Hematopoietic multipotent progenitor cell treated with erythropoietin and hydrocortisone succinate and interleukin-3 and kit ligand, for 8 days (in vitro differentiated cells): Measurements from ENCODE around the gene KRTAP1-3.
"Not testable (repeated sequence)": the region's sequence is repeated elsewhere in the genome, so short reads cannot be mapped to it uniquely, and the experiment has no call there.

Experiments
- DNase-seq: peaks from one replicate; pipeline ENCODE4 v3.0.0-alpha.2; 2015

The KRTAP1-3 gene

DNA sequence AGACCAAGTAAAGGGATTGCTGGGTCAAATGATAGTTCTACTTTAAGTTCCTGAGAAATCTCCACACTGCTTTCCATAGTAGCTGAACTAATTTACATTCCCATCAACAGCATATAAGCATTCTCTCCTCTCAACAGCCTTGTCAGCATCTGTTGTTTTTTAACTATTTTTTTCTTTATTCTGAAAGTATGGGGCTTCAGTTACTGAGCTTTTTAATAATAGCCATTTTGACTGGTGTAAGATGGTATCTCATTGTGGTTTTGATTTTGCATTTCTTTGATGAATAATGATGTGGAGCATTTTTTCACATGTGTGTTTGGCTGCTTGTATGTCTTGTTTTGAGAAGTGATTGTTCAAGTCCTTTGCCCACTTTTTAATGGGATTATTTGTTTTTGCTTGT, 17.9 kb upstream of the KRTAP1-3 start:
- DNase-seq = no peak

GRCh38 chr17:41049110-41049509, 14.4 kb upstream of the KRTAP1-3 start:
- DNase-seq = no peak

GRCh38 chr17:41048441-41048840, 13.8 kb upstream of the KRTAP1-3 start:
- no peak for DNase-seq

- DNase-seq = not testable (repeated sequence)
Measured at GRCh38 chr17:41046735-41047465, 12.2 kb upstream of the KRTAP1-3 start, which contains the start of gene KRTAP2-1. Gene KRTAP2-1 (minus strand): TSS chr17:41047316. CDS start chr17:41047267, 49 bp downstream.

- DNase-seq = no peak
Measured at GRCh38 chr17:41042953-41043352, 8.3 kb upstream of the KRTAP1-3 start.

GRCh38 chr17:41040783-41041571, 6.3 kb upstream of the KRTAP1-3 start, which contains the start of gene KRTAP1-1:
Gene KRTAP1-1 (minus strand): TSS chr17:41041450. CDS start chr17:41041397, 53 bp downstream.
- DNase-seq = not testable (repeated sequence)

- DNase-seq = no peak
Measured at GRCh38 chr17:41037853-41038350, 3.2 kb upstream of the KRTAP1-3 start.

- no peak for DNase-seq
Measured at GRCh38 chr17:41029633-41030245, 4.9 kb downstream of the KRTAP1-3 start, which contains the start of gene KRTAP1-4. Gene KRTAP1-4 (minus strand): TSS chr17:41030195. CDS start chr17:41030078, 117 bp downstream.

GRCh38 chr17:41026715-41027471, 7.8 kb downstream of the KRTAP1-3 start, which contains the start of gene KRTAP1-5:
Gene KRTAP1-5 (minus strand): TSS chr17:41027208. CDS start chr17:41027155, 53 bp downstream.
- DNase-seq = no peak

DNA sequence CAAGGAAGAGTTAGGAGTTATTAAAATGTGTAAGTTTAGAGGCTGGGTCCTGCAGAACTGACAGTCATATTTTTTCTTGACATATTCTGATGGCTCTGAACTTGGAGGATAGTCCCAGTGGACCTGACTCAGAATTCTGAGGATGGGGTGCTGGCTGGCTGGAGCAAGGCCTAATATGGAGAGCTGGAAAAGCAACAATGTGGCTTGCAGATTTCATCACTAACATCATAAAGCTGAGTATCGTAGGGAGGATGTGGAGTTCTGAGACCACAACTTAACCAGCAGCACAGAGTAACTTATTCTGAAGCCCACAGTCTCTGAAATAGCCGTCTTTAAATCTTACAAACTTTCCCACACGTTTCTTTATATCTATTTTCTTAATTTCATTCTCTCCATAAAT, 10.0 kb downstream of the KRTAP1-3 start:
- DNase-seq = no peak

GRCh38 chr17:41020336-41020735, 14.3 kb downstream of the KRTAP1-3 start:
- no peak for DNase-seq

- no peak for DNase-seq
Measured at GRCh38 chr17:41019415-41019814, 15.3 kb downstream of the KRTAP1-3 start.

DNA sequence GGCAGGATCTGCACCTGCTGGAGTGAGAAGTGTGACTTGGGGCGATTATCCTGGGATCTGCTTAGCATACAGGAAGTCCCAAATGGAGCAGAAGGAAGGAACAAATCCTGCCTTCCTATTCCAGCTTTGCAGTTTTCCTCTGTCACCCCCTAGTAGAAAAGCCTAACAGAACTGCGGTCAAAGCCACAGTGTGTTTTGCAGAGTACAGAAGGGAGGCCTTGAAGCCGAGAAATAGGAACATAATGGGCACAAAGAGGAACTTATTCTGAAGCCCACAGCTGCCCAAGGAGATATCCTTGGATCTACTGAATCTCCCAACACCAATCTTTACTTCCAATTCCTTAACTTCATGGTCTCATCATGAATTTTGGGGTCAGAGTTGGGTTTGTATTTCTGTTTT, 16.1 kb downstream of the KRTAP1-3 start:
- no peak for DNase-seq

DNA sequence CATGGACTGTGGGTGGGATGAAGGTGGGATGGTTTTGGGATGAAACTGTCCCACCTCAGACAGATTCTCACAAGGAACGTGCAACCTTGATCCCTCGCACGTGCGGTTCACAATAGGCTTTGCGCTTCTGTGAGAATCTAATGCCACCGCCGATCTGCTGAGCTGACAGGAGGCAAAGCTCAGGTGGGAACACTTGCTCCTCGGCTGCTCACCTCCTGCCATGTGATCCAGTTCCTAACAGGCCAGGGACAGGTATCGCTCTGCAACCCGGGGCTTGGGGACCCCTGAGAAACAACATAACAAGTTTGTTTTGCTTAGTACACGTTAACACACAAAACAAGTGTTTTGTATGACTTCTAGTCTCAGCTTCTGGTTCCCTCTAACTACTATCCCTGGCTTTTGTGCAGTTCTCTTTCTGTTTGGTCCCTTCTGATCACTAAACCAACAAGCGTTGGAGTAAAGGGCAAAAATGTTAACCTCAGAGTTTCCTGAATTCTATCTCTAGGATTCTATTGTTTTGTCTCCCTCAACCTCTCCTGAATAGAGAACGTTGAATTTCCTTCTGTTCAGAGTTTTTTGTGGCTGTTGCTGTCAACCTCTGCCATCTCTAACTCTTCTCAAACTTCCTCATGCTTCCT, 18.0 kb downstream of the KRTAP1-3 start:
- DNase-seq = no peak

DNA sequence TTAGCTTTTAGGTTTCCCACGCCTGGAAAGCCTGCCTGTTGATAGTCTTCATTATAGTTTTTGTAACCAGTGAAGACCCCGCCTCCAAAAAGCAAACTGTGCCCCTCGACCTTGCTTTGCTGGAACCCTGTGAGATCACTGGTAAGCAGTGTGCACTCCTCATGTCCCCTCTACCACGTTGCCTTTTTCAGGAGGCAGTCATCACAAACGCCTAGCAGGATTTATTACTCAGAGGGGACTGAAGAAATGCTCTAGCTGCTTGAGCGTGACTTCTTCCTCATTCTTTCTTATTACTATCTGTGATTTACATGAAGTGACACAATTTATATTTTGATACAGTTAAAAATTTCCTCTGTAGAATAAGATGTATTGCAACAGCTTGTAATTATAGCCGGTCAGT, 19.2 kb downstream of the KRTAP1-3 start:
- DNase-seq = no peak

DNA sequence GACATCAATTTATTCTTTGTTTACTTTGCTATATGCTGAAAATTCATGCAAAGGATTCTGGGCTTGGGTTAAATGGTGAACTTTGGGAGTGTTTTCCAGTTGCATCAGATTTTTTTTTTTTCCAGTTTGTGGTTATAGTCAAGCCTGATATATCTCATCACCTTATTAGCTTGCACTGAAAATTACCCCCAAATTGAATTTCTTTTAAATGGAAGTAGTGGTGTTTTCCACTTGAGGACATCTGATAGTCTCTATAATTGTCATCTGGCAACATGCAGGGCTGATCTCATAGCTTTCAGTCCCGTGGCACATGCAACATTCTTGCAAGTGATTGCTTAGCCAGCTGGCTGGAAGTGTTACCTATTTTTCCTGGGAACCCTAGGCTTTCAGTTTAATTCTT, 21.1 kb downstream of the KRTAP1-3 start:
- no peak for DNase-seq

DNA sequence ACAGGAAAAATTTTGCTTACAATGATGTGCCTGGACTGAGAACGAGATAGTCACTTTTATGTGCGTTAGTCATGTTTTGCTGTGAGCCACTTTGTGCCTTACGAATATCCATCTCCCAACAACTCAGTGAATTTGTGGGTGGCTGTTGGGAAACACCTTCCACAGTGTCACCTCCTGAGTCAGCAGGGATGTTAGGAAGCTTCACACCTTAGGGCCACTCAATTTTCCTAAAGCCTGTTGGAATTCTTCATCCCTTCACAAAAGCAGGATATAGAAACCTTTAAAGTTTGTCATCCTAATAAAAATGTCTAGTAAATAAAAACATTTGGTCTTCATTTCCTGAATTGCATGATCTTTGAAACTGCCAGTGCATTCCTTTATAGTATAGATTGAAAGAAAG, 21.5 kb downstream of the KRTAP1-3 start:
- DNase-seq = no peak

- no peak for DNase-seq
Measured at GRCh38 chr17:41012326-41013120, 22.2 kb downstream of the KRTAP1-3 start.

GRCh38 chr17:41010441-41010840, 24.2 kb downstream of the KRTAP1-3 start:
- no peak for DNase-seq

DNA sequence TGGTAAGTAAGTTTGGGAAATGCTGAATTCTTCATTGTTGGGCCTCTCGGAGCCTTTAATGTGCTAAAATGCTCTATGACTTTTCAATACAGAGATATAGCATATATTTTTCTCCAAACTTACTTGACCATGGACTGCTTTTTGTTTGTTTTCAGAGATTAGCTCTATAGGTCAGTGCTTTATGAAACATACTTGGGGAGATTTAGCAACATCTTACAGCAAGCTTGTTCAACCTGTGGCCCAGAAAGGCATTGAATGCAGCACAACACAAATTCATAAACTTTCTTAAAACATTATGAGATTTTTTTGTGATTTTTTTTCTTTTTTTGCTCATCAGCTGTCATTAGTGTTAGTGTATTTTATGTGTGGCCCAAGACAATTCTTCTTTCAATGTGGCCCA, 24.7 kb downstream of the KRTAP1-3 start:
- no peak for DNase-seq

- DNase-seq = no peak
Measured at GRCh38 chr17:41009301-41009760, 25.3 kb downstream of the KRTAP1-3 start.
